ENCODE measurements around the gene LONRF3. TPM values are rescaled to one million over a fixed set of nuclear protein-coding genes. Genes with fewer than 3 reads are reported as not detected.

The LONRF3 gene
- total and polyA plus RNA-seq, 2 of the 13 experiments (the other 11 are each of a cell fraction or from before 2014, with no cell fraction given) = 4.8 to 11.6 TPM

DNA sequence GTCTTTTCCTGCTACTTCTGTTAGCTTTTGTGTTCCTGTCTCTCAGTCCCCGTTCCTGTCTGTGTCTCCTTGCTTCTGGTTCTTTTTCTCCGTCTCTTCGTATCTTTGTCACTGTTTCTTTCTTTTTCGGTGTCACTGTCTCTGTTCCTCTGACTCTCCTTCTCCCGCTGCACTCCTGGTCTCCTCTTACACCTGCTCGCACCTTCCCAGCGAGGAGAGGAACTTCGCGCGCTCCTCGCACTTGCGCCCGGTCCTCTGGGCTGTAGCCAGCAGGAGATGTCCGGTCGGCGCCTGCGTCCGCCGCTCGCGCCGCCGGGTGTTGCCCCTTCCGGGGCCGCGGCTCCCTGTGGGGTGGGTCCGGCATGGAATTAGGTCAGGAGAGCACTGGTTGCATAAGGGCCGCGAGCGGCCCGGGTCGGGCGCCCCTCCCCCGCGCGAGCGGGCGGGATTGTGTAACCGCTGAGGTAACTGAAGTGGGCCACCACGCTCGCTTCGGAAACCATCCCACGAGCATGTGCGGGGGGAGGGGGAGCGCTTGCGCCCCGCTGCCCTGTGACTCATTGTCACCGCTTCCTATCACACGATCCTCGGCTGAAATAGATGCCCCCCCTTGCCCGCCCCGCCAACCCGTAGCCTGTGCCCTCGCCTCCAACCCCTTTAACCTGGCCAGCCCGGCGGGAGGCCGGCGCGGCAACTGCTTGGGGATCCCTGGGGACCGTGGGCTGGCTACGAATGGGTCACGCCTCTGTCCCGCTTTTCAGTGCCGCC is 1.6 kb downstream of the LONRF3 start (continued):
- TF ChIP-seq, protein P1, sequence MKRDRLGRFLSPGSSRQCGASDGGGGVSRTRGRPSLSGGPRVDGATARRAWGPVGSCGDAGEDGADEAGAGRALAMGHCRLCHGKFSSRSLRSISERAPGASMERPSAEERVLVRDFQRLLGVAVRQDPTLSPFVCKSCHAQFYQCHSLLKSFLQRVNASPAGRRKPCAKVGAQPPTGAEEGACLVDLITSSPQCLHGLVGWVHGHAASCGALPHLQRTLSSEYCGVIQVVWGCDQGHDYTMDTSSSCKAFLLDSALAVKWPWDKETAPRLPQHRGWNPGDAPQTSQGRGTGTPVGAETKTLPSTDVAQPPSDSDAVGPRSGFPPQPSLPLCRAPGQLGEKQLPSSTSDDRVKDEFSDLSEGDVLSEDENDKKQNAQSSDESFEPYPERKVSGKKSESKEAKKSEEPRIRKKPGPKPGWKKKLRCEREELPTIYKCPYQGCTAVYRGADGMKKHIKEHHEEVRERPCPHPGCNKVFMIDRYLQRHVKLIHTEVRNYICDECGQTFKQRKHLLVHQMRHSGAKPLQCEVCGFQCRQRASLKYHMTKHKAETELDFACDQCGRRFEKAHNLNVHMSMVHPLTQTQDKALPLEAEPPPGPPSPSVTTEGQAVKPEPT (CRISPR knock-in tag; IDR thresholded peaks at IDR 0.05; ENCODE audit: low read depth) = no peak
- TF ChIP-seq ZBTB26 (CRISPR knock-in tag; IDR thresholded peaks at IDR 0.05; ENCODE audit: borderline replicate concordance) (no peak), ZZZ3 (CRISPR knock-in tag; IDR thresholded peaks at IDR 0.05; ENCODE audit: borderline replicate concordance) (no peak), PRDM15 (CRISPR knock-in tag; IDR thresholded peaks at IDR 0.05) (no peak), CENPT (CRISPR knock-in tag; IDR thresholded peaks at IDR 0.05; ENCODE audit: low read depth) (no peak), ZNF746 (CRISPR knock-in tag; IDR thresholded peaks at IDR 0.05) (peak; percentile 64), NRL (CRISPR knock-in tag; IDR thresholded peaks at IDR 0.05; ENCODE audit: borderline replicate concordance) (0 out of 2 replicates have a peak, but pooled peaks have one; percentile 26)
- TF ChIP-seq, protein P2, sequence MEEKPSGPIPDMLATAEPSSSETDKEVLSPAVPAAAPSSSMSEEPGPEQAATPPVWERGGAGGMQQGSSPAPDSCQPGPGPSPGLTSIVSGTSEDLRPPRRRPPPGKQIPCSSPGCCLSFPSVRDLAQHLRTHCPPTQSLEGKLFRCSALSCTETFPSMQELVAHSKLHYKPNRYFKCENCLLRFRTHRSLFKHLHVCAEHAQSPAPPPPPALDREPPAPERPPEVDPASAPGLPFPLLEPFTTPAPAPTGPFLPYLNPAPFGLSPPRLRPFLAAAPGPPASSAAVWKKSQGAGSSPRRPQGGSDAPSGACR (CRISPR knock-in tag; IDR thresholded peaks at IDR 0.05) = 0 out of 2 replicates have a peak, but pooled peaks have one; percentile 30
- TF ChIP-seq, protein P3, sequence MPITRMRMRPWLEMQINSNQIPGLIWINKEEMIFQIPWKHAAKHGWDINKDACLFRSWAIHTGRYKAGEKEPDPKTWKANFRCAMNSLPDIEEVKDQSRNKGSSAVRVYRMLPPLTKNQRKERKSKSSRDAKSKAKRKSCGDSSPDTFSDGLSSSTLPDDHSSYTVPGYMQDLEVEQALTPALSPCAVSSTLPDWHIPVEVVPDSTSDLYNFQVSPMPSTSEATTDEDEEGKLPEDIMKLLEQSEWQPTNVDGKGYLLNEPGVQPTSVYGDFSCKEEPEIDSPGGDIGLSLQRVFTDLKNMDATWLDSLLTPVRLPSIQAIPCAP (CRISPR knock-in tag; IDR thresholded peaks at IDR 0.05; ENCODE audit: low read depth) = no peak
- TF ChIP-seq, protein P4, sequence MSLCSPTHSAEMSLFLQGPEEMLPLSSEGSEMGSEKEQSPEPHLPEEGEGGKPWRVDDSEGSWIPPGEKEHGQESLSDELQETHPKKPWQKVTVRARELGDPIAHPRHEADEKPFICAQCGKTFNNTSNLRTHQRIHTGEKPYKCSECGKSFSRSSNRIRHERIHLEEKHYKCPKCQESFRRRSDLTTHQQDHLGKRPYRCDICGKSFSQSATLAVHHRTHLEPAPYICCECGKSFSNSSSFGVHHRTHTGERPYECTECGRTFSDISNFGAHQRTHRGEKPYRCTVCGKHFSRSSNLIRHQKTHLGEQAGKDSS (CRISPR knock-in tag; IDR thresholded peaks at IDR 0.05; ENCODE audit: borderline replicate concordance, low read depth) = 0 out of 2 replicates have a peak, but pooled peaks have one; percentile 30
- TF ChIP-seq, protein P5, sequence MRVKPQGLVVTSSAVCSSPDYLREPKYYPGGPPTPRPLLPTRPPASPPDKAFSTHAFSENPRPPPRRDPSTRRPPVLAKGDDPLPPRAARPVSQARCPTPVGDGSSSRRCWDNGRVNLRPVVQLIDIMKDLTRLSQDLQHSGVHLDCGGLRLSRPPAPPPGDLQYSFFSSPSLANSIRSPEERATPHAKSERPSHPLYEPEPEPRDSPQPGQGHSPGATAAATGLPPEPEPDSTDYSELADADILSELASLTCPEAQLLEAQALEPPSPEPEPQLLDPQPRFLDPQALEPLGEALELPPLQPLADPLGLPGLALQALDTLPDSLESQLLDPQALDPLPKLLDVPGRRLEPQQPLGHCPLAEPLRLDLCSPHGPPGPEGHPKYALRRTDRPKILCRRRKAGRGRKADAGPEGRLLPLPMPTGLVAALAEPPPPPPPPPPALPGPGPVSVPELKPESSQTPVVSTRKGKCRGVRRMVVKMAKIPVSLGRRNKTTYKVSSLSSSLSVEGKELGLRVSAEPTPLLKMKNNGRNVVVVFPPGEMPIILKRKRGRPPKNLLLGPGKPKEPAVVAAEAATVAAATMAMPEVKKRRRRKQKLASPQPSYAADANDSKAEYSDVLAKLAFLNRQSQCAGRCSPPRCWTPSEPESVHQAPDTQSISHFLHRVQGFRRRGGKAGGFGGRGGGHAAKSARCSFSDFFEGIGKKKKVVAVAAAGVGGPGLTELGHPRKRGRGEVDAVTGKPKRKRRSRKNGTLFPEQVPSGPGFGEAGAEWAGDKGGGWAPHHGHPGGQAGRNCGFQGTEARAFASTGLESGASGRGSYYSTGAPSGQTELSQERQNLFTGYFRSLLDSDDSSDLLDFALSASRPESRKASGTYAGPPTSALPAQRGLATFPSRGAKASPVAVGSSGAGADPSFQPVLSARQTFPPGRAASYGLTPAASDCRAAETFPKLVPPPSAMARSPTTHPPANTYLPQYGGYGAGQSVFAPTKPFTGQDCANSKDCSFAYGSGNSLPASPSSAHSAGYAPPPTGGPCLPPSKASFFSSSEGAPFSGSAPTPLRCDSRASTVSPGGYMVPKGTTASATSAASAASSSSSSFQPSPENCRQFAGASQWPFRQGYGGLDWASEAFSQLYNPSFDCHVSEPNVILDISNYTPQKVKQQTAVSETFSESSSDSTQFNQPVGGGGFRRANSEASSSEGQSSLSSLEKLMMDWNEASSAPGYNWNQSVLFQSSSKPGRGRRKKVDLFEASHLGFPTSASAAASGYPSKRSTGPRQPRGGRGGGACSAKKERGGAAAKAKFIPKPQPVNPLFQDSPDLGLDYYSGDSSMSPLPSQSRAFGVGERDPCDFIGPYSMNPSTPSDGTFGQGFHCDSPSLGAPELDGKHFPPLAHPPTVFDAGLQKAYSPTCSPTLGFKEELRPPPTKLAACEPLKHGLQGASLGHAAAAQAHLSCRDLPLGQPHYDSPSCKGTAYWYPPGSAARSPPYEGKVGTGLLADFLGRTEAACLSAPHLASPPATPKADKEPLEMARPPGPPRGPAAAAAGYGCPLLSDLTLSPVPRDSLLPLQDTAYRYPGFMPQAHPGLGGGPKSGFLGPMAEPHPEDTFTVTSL (CRISPR knock-in tag; IDR thresholded peaks at IDR 0.05; ENCODE audit: borderline replicate concordance) = no peak

Data from HepG2 (cell line).